HG03280 (cell line): Measurements from ENCODE around the gene THYN1.

Source experiments
- ATAC-seq: cut with Tn5 transposase; IDR thresholded peaks from one replicate; pipeline ENCODE4 v1.9.1; 2021; ENCODE audit warnings: mild to moderate bottlenecking, moderate library complexity; ENCODE audit not compliant: unreplicated experiment

The THYN1 gene

DNA sequence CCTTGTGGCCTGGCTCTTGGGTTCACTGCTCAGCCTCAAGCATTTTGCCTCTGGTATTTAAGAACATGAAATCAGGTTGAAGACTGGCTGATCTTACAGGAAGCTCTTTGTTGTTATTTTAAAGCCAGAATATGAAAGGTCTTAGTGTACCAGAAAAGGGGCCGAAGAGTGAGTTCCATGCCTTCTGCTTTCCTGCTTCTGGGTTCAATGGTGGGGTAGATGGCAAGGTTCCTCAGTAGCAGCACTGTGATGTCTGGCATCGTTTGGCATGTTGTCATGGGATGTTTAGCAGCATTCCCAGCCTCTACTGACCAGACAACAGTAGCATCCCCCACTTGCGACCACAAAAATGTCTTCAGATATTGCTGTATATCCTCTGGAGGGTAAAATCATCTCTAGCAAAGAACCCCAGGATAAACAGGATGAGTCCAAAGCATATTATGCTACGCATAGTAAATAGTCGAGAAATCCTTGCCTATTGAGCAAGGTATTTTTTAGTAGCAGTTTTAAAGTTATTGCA lies 26.3 kb downstream of the THYN1 start:
- ATAC-seq = no peak

DNA sequence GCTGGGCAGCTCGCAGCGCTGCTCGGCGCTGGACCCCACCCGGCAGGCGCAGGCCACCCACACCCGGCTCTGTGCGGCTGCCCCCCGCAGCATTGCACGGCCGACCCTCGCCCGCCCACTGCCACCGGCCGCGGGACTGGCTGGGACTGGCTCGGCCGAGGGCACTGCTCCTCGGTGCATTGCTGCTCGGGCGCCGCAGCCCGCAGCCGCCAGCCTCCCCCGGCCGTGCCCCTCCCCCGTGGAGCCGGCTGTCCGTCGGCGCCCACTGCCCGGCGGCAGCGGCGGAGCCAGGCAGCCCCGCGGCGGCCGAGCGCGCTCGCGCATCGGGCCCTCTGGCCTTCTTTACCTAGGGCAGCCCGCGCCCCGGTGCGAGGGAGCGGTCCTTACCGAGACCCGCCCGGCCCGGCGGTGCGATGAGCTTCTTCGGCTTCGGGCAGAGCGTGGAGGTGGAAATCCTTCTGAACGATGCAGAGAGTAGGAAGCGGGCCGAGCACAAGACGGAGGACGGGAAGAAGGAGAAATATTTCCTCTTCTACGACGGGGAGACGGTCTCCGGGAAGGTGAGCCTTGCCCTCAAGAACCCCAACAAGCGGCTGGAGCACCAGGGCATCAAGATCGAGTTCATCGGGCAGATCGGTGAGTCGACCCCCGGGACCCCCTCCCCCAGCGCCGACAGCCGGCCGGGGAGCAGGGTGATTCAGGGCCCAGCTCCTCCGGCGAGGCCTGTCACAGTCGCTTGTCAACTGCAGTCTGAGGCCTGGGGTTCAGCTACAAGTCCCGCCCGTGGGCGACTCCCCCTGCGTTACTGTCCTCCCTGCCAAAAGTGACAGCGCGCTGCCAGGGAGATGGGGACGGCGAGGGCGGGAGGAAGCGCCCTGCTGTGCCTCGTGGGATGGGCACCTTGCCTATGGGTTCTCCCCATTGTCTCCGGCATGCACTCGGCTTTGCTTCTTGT lies 28.2 kb downstream of the THYN1 start:
- peak; percentile 24 for ATAC-seq

DNA sequence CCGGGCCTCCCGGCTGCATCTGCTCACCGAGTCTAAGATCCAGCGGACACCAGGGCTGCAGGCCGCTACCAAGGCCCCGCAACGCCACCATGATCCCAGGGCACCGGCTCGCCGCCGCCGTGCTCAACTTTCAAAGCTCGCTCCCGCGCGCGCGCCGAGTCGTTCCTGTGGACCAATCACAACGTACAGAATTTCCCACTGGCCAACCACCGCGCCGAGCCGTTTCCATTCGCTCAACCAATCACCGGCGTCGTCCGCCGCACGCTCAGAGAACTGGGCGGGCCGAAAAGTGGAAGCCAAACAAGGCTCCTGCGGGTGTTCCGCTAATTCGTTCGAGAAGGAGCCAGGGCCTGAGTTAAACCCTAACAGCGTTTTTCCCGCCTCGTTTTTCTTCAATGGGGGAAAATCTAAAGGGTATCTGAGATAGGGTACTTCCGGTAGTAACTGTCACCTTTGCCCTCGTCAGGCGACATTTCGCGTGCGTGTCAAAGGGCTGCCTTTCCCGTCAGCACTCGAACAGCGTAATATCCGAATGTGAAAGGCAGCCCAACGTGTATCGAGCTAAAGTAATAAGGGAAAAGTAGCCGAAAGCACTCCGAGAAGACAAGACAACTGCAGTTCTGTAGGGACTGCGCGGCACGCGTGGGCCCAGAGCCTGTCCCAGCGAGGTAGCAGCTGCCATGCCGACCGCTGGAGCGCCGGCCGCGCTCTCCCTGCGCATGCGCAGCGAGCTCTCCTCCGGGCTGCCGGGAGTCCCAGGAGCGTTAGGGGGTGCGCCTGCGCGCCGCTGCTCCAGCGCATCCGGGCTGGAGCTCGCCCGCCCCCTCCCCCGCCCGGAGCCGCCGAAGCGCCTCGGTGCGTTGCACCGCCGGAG lies 29.1 kb downstream of the THYN1 start, which contains the start of the genes NCAPD3 and VPS26B:
Gene NCAPD3, minus strand, starts transcription at position 132 of the 874 bp plus-strand sequence. Its CDS starts 41 bp downstream, at position 91.
Gene VPS26B, plus strand, starts transcription at position 836 of the 874 bp plus-strand sequence. CDS start 452 bp downstream, outside the sequence.
- ATAC-seq = peak; percentile 78

DNA sequence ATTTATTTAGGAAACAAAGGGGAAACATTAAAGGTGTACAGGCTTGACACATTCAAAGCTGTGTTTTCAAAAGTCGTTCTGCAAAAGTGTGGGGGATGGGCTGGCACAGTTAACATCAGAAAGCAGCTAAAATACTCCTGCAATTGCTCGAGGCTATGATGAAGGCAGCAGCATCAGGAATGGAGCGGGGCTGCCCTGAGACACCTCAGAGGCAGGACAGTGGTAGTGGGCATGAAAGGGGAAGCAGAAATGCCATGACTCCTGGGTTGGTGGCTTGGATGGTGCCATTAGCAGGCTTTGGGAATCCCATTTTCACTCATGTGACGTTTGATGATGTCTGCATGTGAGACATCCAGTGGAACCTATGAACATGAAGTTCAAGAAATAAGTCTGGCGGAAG lies 30.0 kb downstream of the THYN1 start:
- no peak for ATAC-seq

DNA sequence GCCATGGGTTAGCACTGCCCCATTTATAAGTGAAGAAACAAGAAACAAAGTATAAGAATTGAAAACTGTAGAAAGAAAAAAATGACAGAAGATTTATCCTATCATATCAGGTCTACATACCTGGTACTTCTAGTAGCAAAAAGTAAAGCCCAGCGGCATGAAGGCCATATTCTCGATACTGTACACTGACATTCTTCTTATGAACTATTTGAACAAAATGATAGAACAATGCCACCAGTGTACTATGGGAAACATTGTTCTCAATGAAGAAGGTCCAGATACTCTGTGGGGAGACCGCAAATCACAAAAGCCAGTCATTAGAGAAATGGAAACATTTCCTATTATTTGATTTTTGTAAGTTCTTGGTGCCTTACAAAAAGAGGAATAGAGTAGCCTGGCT lies 36.3 kb downstream of the THYN1 start:
- ATAC-seq = no peak

DNA sequence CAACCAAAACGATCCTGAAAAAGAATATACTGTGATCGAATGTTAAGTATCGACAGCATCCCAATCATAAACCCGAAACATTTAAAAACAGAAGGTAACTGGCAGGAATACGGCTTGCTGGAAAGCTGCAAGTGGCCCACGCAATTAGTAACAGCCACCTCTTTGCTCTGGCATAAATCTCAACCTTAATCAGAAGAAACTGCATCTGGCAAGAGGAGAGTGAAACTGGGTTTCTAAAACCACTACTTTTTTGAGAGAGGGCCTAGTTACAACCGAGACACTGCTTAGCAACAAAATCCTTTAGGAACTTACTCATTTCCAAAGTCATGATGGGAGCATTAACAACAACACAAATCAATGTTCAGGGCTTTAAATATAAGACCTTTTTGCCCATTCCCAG lies 37.3 kb downstream of the THYN1 start:
- ATAC-seq = no peak

DNA sequence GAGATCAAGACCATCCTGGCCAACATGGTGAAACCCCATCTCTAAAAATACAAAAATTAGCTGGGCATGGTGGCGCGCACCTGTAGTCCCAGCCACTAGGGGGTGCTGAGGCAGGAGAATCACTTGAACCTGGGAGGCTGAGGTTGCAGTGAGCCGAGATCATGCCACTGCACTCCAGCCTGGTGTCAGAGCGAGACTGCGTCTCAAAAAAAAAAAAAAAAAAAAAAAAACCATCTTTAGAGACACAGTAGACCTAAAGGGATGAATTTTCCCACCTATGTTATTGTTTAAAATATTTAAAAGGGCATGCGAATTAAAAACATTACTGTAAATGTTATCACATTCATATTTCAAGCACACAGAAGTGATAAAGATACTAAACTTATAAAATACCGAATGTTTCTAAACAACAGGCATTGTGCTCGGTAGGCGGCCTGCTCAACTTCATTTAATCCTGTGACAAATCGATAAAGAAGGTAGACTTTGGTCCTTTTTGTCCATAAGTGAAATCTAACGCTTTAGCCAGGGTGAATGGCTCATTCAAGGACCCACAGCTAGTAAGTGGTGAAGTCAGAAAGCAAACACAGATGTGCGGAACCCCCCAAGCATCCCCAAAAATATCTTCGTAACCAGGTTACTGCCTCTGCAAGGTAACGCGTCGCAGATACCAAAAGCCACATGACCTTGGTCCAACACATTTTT lies 45.5 kb downstream of the THYN1 start:
- ATAC-seq = no peak

DNA sequence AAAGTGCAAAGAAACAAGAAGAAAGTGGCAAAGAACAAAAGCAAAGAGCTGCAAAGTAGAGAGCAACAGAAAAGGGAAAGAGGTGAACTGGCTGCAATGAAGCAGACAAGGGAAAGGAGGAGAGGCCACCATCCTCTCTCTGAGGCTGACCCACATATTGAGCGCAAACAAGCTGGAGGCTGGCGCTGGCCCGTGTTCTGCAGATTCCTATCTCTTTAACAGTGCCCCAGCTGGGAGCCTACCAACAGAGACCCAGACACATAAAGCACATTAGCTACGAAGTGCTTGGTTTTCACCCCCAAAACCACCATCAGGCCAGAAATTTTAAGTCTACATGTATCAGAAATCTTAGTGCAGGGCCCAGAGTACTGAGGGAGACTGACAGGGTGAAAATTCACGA lies 47.0 kb downstream of the THYN1 start:
- ATAC-seq = no peak

DNA sequence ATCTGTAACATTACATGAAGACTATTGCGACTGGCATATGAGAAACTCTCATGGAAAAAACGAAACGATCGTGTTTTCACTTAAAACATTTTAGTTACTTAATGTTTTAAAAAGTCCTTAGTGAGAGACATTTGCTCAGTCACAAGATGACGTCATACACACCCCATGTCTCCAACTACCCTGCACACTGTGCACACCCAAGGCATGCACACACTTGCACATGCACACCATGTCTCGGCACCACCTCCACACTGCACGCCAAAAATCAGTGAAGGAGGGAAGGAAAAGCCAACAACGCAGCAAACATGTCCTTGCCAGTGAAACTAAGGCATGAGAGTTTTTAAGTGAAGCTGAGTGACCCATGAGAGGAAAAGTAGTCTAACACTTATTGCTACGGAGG lies 47.4 kb downstream of the THYN1 start:
- ATAC-seq = no peak

DNA sequence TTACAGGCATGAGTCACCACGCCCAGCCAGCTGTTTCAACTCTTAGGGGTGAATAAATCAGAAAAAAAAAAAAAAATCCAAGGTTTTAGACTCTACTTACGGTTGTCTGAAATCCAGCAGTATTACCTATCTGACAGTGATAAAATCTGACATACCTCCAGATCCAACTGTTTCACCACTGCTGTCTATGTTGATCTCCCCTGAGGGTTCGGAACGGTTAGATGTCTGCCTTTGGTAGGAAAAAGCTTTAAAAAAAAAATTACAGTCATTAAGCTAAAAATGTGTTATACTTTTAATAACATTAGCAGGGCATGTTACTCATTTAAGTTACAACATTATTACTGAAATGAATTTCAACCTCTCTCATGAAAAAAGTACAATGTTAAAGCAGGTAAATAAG lies 50.5 kb downstream of the THYN1 start:
- ATAC-seq = no peak

DNA sequence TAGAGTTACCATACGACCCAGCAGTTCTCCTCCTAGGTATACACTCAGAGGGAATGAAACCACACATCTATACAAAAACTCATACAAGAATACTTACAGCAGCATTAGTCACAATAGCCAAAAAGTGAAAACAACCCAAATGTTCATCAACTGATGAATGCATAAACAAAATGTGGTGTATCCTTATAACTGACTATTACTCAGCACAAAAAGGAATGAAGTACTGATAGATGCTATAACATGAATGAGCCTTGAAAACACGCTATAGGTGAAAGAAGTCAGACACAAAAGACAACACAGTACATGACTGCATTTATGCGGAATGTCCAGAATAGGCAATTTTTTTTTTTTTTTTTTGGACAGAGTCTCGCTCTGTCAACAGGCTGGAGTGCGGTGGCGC lies 52.5 kb downstream of the THYN1 start:
- no peak for ATAC-seq

DNA sequence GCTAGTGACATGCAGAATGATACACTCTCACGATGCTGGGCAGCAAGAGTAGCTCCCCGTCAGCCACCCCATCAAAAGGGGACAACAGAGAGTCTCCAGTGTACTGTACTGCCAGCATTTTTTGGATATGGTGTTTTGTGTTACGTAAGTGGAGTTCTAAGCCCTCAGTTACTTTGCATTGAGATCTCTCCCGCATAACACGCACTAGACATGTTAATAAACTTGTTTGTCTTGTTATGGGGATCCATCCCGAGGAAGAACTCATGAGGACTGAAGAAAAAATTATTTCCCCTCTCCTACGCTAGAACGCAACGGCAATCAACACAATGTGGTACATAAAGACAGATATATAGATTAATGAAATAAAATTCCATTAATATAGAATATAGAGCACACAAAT lies 53.6 kb downstream of the THYN1 start:
- no peak for ATAC-seq
